ENCODE results near the gene DOK1.

DOK1 gene

DNA sequence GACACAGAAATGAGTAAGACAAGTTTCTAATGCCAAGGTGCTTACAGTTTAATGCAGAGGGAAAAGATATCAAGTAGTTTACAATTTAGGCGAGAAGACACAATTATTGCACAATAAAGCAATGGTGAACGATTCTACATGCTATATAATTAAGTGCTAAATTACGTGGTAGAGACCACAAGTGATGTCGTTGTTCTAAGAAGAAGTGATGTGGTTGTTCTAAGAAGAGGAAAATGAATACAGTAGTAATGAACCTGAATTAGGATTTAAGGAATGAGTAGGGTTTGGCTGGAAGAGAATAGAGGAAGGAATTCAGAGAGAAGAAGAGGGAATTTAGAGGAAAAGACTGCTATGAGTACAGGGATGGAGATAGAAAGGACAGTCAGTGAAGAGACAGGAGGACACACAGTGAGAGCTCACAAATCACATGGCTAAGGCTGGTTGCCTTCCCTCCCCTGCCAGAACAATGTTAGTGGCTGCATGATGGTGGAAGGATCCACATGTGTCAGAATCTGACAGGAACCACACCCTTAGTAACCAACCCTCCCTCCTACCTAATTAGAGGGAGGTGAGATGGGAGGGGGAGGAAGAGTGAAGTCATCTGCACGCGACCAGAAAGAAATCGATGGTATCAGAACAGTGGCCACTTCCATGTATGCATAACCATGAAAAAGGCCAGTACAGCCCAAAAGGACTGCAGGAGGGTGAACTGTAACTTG lies 48.9 kb downstream of the DOK1 start:
- DNase-seq: no peak

- no peak for DNase-seq
These were observed 52.4 kb downstream of the DOK1 start for GRCh38 chr2:74606927-74607326.

Measured in NCI-H2081 treated with DMSO at 0.1 percent for 48 hours (cell line).